Gastrocnemius medialis (tissue), 4 donors: ENCODE results near the gene LMO1. TPM values are rescaled to one million over a fixed set of nuclear protein-coding genes. Genes with fewer than 3 reads are reported as not detected.

Experiments
- ATAC-seq, 2 donors: fragments of 150-250 bp; one replicate each; pipeline ENCODE4 v1.9.1; 2016
- DNase-seq, 2 donors: peaks; one replicate each; pipeline ENCODE4 v3.0.0-alpha.2; 2019
- H3K27ac ChIP-seq, 4 donors: fragments of 200-600 bp; sonication (generic); 1 replicate in 1 of 4; 2 replicates in 3 of 4; pipeline ENCODE4 v1.5.1; 2016 to 2018; ENCODE audit warnings: mild to moderate bottlenecking in 2 of 4, moderate library complexity in 1 of 4
- H3K27me3 ChIP-seq, 3 donors: fragments of 200-600 bp; sonication (generic) in 2 of 3; 1 replicate in 1 of 3; 2 replicates in 2 of 3; pipeline versions ENCODE4 v1.5.1 to v1.6.0; 2016 to 2019; ENCODE audit warnings: mild to moderate bottlenecking in 1 of 3, moderate library complexity in 1 of 3
- H3K36me3 ChIP-seq, 2 donors: fragments of 200-600 bp; sonication (generic) in 1 of 2; one replicate each; pipeline ENCODE4 v1.5.1; 2017 to 2018
- H3K4me1 ChIP-seq, 2 donors: fragments of 200-600 bp; sonication (generic) in 1 of 2; one replicate each; pipeline ENCODE4 v1.5.1; 2016 to 2017; ENCODE audit warnings: mild to moderate bottlenecking in 2 of 2
- H3K4me3 ChIP-seq, 4 donors: fragments of 200-600 bp; sonication (generic) in 3 of 4; 1 replicate in 1 of 4; 2 replicates in 3 of 4; pipeline ENCODE4 v1.5.1; 2016 to 2019; ENCODE audit warnings: mild to moderate bottlenecking in 2 of 4
- H3K9me3 ChIP-seq, 3 donors: fragments of 200-600 bp; sonication (generic) in 2 of 3; 1 replicate in 1 of 3; 2 replicates in 2 of 3; pipeline ENCODE4 v1.5.1; 2016 to 2019
- POLR2A ChIP-seq, 2 donors: fragments of 450-650 bp; IDR thresholded peaks; one replicate each; pipeline ENCODE4 v1.6.1; 2017; ENCODE audit warnings: antibody characterized with exemption in 2 of 2, mild to moderate bottlenecking in 2 of 2, moderate library complexity in 2 of 2
- in situ Hi-C, 4 donors: fragments of 200-750 bp; cut with MboI; loops; one replicate each; pipeline versions ENCODE4 v1.15.0 to v1.8.0; 2017; ENCODE audit warnings: low sequenced_read_pairs in 4 of 4
- intact Hi-C: fragments of 100-400 bp; cut with DNase I; formaldehyde crosslinking; loops from one replicate; pipeline ENCODE4 v1.15.1; 2023; ENCODE audit warnings: low total_unique reads
- total RNA-seq, 4 donors: library from RNA; depleted of rRNA; stranded (reverse); fragments of >200 nt; gene quantifications; one replicate each; pipeline versions ENCODE4 v1.1.0 to v1.2.3, GENCODE V29; 2016
- TF ChIP-seq, protein P1 (sequence below), 5 experiments: fragments of 450-650 bp in 3 of 5; fragments of 200-600 bp in 2 of 5; sonication (generic) in 2 of 5; IDR thresholded peaks in 4 of 5; conservative IDR thresholded peaks in 1 of 5; 1 replicate in 4 of 5; 2 replicates in 1 of 5; pipeline ENCODE4 v1.5.1; 2016 to 2019; ENCODE audit warnings: antibody characterized with exemption in 5 of 5, mild to moderate bottlenecking in 3 of 5, moderate library complexity in 3 of 5

The LMO1 gene
- total RNA-seq, 4 donors from 2014 or later, result 2.2 to 7.0 (median 2.5) TPM

DNA sequence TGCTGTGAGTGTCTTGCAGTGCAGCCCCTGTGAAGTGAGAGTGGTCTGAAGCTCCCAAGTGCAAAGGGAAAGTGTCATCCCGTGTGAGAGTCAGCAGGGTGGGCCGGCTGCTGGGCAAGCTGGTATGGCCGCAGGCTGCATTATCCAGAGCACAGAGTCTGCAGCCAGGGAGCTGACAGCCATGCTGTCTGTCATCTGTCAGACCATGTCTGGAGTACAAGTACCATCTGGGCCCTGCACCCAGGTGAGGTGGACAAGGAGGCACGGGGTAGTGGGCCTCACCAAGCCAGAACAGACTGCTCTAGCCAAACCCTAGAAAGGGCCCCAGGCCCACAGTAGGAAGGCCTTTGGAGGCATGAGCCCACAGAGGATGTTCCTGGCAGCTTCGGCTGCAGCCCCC, 20.2 kb downstream of the LMO1 start:
- in situ Hi-C loops (loop anchor here in 1 of 4 donors (25.0 kb wide), 1 partner anchor 719 kb away; the partner anchor contains the start of gene TMEM9B), intact Hi-C loops (no loop called here)
- Histone ChIP-seq H3K27ac (no peak overlapping the region), H3K4me3 (no peak overlapping the region), H3K36me3 (no peaks in the 10 kb centered on the region), H3K9me3 (no peaks in the 10 kb centered on the region), H3K4me1 (peaks cover 0 to 3% of the 10 kb centered on the region in 2 donors), H3K27me3 (no peaks in the 10 kb centered on the region)
- no peak for TF ChIP-seq POLR2A (IDR thresholded peaks at IDR 0.05)
- TF ChIP-seq, protein P1, sequence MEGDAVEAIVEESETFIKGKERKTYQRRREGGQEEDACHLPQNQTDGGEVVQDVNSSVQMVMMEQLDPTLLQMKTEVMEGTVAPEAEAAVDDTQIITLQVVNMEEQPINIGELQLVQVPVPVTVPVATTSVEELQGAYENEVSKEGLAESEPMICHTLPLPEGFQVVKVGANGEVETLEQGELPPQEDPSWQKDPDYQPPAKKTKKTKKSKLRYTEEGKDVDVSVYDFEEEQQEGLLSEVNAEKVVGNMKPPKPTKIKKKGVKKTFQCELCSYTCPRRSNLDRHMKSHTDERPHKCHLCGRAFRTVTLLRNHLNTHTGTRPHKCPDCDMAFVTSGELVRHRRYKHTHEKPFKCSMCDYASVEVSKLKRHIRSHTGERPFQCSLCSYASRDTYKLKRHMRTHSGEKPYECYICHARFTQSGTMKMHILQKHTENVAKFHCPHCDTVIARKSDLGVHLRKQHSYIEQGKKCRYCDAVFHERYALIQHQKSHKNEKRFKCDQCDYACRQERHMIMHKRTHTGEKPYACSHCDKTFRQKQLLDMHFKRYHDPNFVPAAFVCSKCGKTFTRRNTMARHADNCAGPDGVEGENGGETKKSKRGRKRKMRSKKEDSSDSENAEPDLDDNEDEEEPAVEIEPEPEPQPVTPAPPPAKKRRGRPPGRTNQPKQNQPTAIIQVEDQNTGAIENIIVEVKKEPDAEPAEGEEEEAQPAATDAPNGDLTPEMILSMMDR (IDR thresholded peaks at IDR 0.05 in 4 of 5, conservative IDR thresholded peaks at IDR 0.05 in 1 of 5), result no peak
- ATAC-seq (no peak), DNase-seq (no peak)

DNA sequence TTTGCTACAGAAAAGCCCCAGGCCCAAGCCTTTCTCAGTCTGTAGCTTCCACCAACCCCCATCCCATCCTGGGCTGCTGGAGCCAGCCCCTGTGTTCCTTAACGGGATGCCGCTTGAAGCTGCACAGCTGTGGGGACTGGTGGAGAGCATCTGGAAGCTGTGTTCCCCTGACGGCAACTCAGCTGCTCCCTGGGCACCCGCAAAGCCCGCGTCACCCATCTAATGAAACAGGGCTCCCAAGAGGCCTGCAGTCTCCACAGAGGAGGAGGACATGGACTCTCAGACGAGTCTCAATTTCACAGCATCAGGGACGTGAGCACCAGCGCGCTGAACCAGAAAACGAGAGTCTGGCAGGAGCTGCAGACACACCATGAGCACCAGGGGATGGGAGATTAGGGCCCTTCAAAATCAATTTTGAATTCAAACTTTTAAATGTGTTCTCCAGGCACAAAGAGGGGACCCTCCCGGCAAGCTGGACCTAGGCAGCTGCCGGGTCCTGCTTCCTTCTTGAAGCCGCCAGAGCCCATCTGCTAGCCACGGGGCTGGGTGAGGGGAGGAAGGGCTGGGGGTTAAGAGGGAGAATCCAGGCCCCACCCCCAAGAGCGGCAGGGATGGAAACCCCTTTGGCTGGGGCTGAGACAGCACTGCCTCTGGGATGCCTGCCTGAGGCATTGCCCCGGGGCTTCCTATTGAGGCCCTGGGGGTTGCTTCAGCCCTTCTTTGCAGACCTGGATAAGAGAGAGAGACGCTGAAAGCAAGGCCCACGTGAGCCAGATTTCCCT, 21.0 kb downstream of the LMO1 start:
- ATAC-seq, result no peak
- TF ChIP-seq, protein P1 (IDR thresholded peaks at IDR 0.05 in 4 of 5, conservative IDR thresholded peaks at IDR 0.05 in 1 of 5), result no peak
- TF ChIP-seq POLR2A (IDR thresholded peaks at IDR 0.05), result no peak
- Histone ChIP-seq H3K27ac (no peak overlapping the region), H3K9me3 (no peaks in the 10 kb centered on the region), H3K27me3 (no peaks in the 10 kb centered on the region), H3K4me1 (peaks cover 0 to 3% of the 10 kb centered on the region in 2 donors), H3K4me3 (no peak overlapping the region), H3K36me3 (no peaks in the 10 kb centered on the region)
- intact Hi-C loops, result no loop called here
- no peak for DNase-seq
- in situ Hi-C loops, result loop anchor here in 1 of 4 donors (25.0 kb wide), 1 partner anchor 720 kb away; the partner anchor contains the start of gene TMEM9B

DNA sequence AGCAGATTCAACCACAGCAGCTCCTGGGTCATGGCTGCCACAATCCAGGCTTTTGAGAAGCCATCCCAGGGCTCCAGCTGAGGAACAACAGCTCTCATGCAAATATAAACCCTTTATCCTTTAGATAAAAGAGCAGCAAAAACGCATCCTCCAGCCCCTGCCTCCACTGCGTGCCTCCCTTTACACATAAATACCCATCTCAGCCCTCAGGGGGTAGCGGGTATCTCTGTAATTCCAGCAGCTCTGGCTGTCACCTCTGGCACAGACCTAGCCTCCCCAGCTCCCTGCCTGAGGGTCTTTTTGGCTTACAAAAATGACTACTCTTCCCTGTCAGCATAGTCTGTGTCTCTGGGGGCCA, 21.6 kb downstream of the LMO1 start:
- ATAC-seq (no peak), DNase-seq (no peak)
- H3K27ac ChIP-seq, result no peak overlapping the region
- no peaks in the 10 kb centered on the region for H3K27me3 ChIP-seq
- intact Hi-C loops, result no loop called here
- no peaks in the 10 kb centered on the region for H3K36me3 ChIP-seq
- in situ Hi-C loops, result loop anchor here in 1 of 4 donors (25.0 kb wide), 1 partner anchor 720 kb away; the partner anchor contains the start of gene TMEM9B
- TF ChIP-seq, protein P1 (IDR thresholded peaks at IDR 0.05 in 4 of 5, conservative IDR thresholded peaks at IDR 0.05 in 1 of 5), result no peak
- no peak for TF ChIP-seq POLR2A (IDR thresholded peaks at IDR 0.05)
- no peak overlapping the region for H3K4me3 ChIP-seq
- no peaks in the 10 kb centered on the region for H3K9me3 ChIP-seq
- no peaks in the 10 kb centered on the region for H3K4me1 ChIP-seq

DNA sequence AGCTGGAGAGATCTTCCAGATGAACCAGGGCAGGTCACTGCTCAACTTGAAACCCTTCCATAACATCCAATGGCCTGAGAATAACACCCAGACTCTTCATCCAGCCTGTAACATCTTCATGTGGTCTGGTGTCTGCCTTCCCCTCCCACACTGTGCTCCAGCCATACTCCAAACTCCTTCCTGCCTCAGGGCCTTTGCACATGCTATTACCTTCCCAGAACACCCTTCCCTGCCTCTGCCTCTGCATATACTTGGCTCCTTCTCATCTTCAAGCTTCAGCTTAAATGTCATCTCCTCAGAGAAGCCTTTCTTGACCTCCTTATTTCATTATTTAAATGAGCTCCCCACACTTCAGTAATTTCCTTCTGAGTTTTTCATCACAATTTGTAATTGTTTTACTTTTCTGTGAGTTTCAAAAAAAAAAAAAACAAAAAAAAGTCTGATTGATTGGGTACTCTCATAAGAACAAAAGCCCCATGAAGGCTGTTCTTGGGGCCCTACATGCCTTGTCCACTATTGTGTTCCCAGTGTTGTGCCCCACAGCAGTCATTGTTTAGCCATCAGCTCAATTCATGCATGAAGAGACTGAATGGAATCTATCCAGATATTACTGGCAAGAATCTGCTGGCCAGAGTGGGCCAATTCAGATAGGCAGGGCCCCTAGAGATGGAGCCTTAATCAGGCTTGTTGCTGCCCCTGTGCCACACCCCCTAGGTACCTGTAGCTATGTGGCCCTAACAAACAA, 22.1 kb downstream of the LMO1 start:
- in situ Hi-C loops (loop anchor here in 1 of 4 donors (25.0 kb wide), 1 partner anchor 721 kb away; the partner anchor contains the start of gene TMEM9B), intact Hi-C loops (no loop called here)
- no peak overlapping the region for H3K4me3 ChIP-seq
- H3K4me1 ChIP-seq, result no peaks in the 10 kb centered on the region
- no peak overlapping the region for H3K27ac ChIP-seq
- no peak for TF ChIP-seq POLR2A (IDR thresholded peaks at IDR 0.05)
- TF ChIP-seq, protein P1 (IDR thresholded peaks at IDR 0.05 in 4 of 5, conservative IDR thresholded peaks at IDR 0.05 in 1 of 5), result no peak
- no peaks in the 10 kb centered on the region for H3K27me3 ChIP-seq
- H3K9me3 ChIP-seq, result no peaks in the 10 kb centered on the region
- H3K36me3 ChIP-seq, result no peaks in the 10 kb centered on the region
- ATAC-seq (no peak), DNase-seq (no peak)
